Keratinocyte (primary cell): ENCODE results near the gene NAA35. TPM values are rescaled to one million over a fixed set of nuclear protein-coding genes. Genes with fewer than 3 reads are reported as not detected.

Experiments used
- DNase-seq: peaks from one replicate; pipeline ENCODE4 v3.0.0-alpha.2; 2011; ENCODE audit warnings: low read depth, missing footprints, low spot score
- FAIRE-seq: peaks from 2 replicates; lab custom pipeline; 2011; peaks lifted over from hg19 to GRCh38; lab: Jason Lieb, UNC
- H2AFZ ChIP-seq: 2 replicates; pipeline ENCODE4 v1.6.0; 2012; ENCODE audit warnings: low read length, control low read depth, inconsistent platforms; ENCODE audit not compliant: control insufficient read depth
- H3K27ac ChIP-seq: 2 replicates; pipeline ENCODE4 v1.5.1; 2011; ENCODE audit warnings: low read length; ENCODE audit not compliant: control insufficient read depth, insufficient read depth
- H3K27me3 ChIP-seq: 3 replicates; pipeline ENCODE4 v1.6.0; 2011; ENCODE audit warnings: low read length; ENCODE audit not compliant: control insufficient read depth, insufficient read depth; ENCODE audit errors: extremely low read depth
- H3K36me3 ChIP-seq, 2 experiments: 2 replicates in 1 of 2; 3 replicates in 1 of 2; pipeline ENCODE4 v1.5.1; 2011; ENCODE audit warnings: low read length in 2 of 2, mild to moderate bottlenecking in 1 of 2; ENCODE audit not compliant: control insufficient read depth in 2 of 2, insufficient read depth in 2 of 2; ENCODE audit errors: extremely low read depth in 1 of 2
- H3K4me1 ChIP-seq: 3 replicates; pipeline ENCODE4 v1.5.1; 2011; ENCODE audit warnings: low read length; ENCODE audit not compliant: control insufficient read depth, insufficient read depth; ENCODE audit errors: extremely low read depth
- H3K4me2 ChIP-seq: 3 replicates; pipeline ENCODE4 v1.6.0; 2011; ENCODE audit warnings: low read depth, low read length; ENCODE audit not compliant: control insufficient read depth, insufficient read depth; ENCODE audit errors: extremely low read depth
- H3K4me3 ChIP-seq, 3 experiments: fragments of 200-600 bp in 1 of 3; sonication (generic) in 1 of 3; 2 replicates in 2 of 3; 3 replicates in 1 of 3; pipeline ENCODE4 v1.5.1; 2011 to 2016; ENCODE audit warnings: low read length in 3 of 3, mild to moderate bottlenecking in 3 of 3, control low read depth in 2 of 3, inconsistent platforms in 1 of 3, low read depth in 1 of 3, mixed read lengths in 1 of 3, mixed run types in 1 of 3, moderate library complexity in 1 of 3; ENCODE audit not compliant: control insufficient read depth in 2 of 3, insufficient read depth in 2 of 3; ENCODE audit errors: extremely low read depth in 1 of 3
- H3K79me2 ChIP-seq: 2 replicates; pipeline ENCODE4 v1.6.0; 2012; ENCODE audit warnings: low read length; ENCODE audit not compliant: control insufficient read depth, insufficient read depth
- H3K9ac ChIP-seq: 3 replicates; pipeline ENCODE4 v1.6.0; 2011; ENCODE audit warnings: low read length; ENCODE audit not compliant: control insufficient read depth, insufficient read depth; ENCODE audit errors: extremely low read depth
- H3K9me1 ChIP-seq: 3 replicates; pipeline ENCODE4 v1.6.0; 2011; ENCODE audit warnings: low read length; ENCODE audit not compliant: control insufficient read depth, insufficient read depth; ENCODE audit errors: extremely low read depth
- H3K9me3 ChIP-seq: 2 replicates; pipeline ENCODE4 v1.5.1; 2012; ENCODE audit warnings: low read depth, low read length; ENCODE audit not compliant: control insufficient read depth
- H4K20me1 ChIP-seq: 3 replicates; pipeline ENCODE4 v1.6.0; 2011; ENCODE audit warnings: low read length; ENCODE audit not compliant: control insufficient read depth, insufficient read depth; ENCODE audit errors: extremely low read depth
- CTCF ChIP-seq, 3 experiments: IDR thresholded peaks in 1 of 3; conservative IDR thresholded peaks in 1 of 3; optimal IDR thresholded peaks in 1 of 3; 2 replicates in 2 of 3; 3 replicates in 1 of 3; pipeline versions ENCODE3 to v1.5.1; 2011; ENCODE audit warnings: low read length in 3 of 3, mild to moderate bottlenecking in 3 of 3, moderate library complexity in 2 of 3, control low read depth in 1 of 3, inconsistent platforms in 1 of 3; ENCODE audit not compliant: insufficient read depth in 2 of 3; ENCODE audit errors: extremely low read depth in 1 of 3
- EZH2 ChIP-seq: IDR thresholded peaks from one replicate; pipeline ENCODE4 v1.6.1; 2012; ENCODE audit warnings: inconsistent platforms, mild to moderate bottlenecking, low read length, moderate library complexity
- dilution Hi-C: fragments of 300-500 bp; cut with MboI; formaldehyde crosslinking; loops from one replicate; pipeline ENCODE4 v1.7.0; 2020; ENCODE audit warnings: low sequenced_read_pairs; ENCODE audit not compliant: extremely low pct_ligation_motif_present
- polyA plus RNA-seq, 5 experiments: library from polyadenylated mRNA; depleted of rRNA in 3 of 5; stranded (reverse) in 3 of 5; stranded (forward) in 1 of 5; unstranded in 1 of 5; fragments of >200 nt; gene quantifications; 1 replicate in 1 of 5; 2 replicates in 3 of 5; 3 replicates in 1 of 5; pipeline versions ENCODE4 v1.2.1 to v1.2.3, GENCODE V29; 2011 to 2012; ENCODE audit warnings: missing spikeins in 2 of 5, low read depth in 1 of 5, low replicate concordance in 1 of 5

NAA35 gene
- polyA plus RNA-seq, 1 donor (not counting 4 experiments of a cell fraction or from before 2014, with no cell fraction given): 33.8 TPM

GRCh38 chr9:85942913-85943709 lies 2.2 kb downstream of the NAA35 start:
- Histone ChIP-seq H3K4me2 (peak overlapping the region; percentile 97), H3K36me3 (peaks cover 9 to 25% of the 10 kb centered on the region in 2 experiments), H3K27me3 (no peaks in the 10 kb centered on the region), H3K27ac (no peak overlapping the region), H3K4me3 (no peak overlapping the region), H3K9me3 (no peaks in the 10 kb centered on the region), H2AFZ (no peak overlapping the region), H3K79me2 (peaks cover 69% of the 10 kb centered on the region), H3K9me1 (no peaks in the 10 kb centered on the region), H3K4me1 (peaks cover 6% of the 10 kb centered on the region), H4K20me1 (peaks cover 2% of the 10 kb centered on the region), H3K9ac (no peak overlapping the region)
- no peak for TF ChIP-seq CTCF (optimal IDR thresholded peaks at IDR 0.05 in 1 of 3, IDR thresholded peaks at IDR 0.05 in 1 of 3, conservative IDR thresholded peaks at IDR 0.05 in 1 of 3; ENCODE audit: extremely low read depth in 1 of 3, insufficient read depth in 2 of 3, low read length in 3 of 3)
- TF ChIP-seq EZH2: no peak
- dilution Hi-C loops: no loop called here
- no peak for FAIRE-seq
- DNase-seq: no peak

GRCh38 chr9:85943757-85944430 lies 2.9 kb downstream of the NAA35 start:
- H3K79me2 ChIP-seq: peaks cover 77% of the 10 kb centered on the region
- H3K27me3 ChIP-seq: no peaks in the 10 kb centered on the region
- DNase-seq: no peak
- no peak overlapping the region for H2AFZ ChIP-seq
- peaks cover 6% of the 10 kb centered on the region for H3K4me1 ChIP-seq
- H3K4me3 ChIP-seq: no peak overlapping the region
- dilution Hi-C loops: no loop called here
- H3K9me3 ChIP-seq: no peaks in the 10 kb centered on the region
- TF ChIP-seq CTCF (optimal IDR thresholded peaks at IDR 0.05 in 1 of 3, IDR thresholded peaks at IDR 0.05 in 1 of 3, conservative IDR thresholded peaks at IDR 0.05 in 1 of 3; ENCODE audit: extremely low read depth in 1 of 3, insufficient read depth in 2 of 3, low read length in 3 of 3) (no peak), EZH2 (no peak)
- peaks cover 2% of the 10 kb centered on the region for H4K20me1 ChIP-seq
- no peaks in the 10 kb centered on the region for H3K9me1 ChIP-seq
- H3K9ac ChIP-seq: no peak overlapping the region
- H3K36me3 ChIP-seq: peaks cover 9 to 28% of the 10 kb centered on the region in 2 experiments
- H3K27ac ChIP-seq: no peak overlapping the region
- no peak for FAIRE-seq
- no peak overlapping the region for H3K4me2 ChIP-seq
